COLO668 (cell line): ENCODE measurements around the gene C1QB.

Experiments
- DNase-seq: peaks from one replicate; lab custom pipeline; 2025; ENCODE audit not compliant: unreplicated experiment; lab: John Stamatoyannopoulos, UW

The C1QB gene, protein sequence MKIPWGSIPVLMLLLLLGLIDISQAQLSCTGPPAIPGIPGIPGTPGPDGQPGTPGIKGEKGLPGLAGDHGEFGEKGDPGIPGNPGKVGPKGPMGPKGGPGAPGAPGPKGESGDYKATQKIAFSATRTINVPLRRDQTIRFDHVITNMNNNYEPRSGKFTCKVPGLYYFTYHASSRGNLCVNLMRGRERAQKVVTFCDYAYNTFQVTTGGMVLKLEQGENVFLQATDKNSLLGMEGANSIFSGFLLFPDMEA

DNA sequence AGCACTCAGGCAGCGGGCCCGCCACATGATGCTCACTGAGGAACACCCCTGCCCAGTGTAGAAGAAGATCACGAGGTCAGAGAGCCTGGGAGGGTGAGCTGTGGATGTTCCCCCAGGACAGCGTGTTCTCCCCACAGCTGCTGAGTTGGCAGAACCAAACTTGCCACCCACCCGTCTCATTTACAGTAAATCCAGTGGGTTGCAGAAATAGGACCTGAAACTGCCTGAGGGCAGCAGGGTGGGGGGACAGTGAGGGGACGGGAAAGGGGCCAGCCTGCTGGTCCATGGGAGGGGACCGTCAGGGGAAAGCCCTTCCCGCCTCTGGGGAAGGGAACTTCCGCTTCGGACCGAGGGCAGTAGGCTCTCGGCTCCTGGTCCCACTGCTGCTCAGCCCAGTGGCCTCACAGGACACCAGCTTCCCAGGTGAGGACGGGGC is at the start of gene C1QB:
TSS of gene C1QB (plus strand) at position 356 of the 436 bp plus-strand sequence. CDS start 6,227 bp downstream, outside the sequence.
- DNase-seq = no peak

DNA sequence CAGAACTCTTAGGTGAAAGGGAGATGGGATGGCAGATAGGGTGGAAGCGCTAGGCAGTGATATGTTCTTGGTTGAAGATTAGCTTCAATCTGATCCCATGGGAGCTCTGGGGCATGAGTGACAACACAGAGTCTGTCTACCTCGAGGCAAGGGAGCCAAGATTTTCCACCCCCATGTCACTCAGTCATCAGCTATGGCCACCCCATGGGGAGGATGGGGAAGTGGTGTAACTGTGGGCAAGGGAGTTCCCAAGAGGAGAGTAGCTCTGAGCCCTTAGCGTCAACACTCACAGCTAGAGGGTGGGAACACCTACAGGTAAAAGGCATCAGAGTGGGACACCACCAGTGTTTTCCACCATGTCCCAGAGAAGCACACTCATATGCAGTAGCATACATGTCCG is 46.9 kb upstream of the C1QB start:
- no peak for DNase-seq

DNA sequence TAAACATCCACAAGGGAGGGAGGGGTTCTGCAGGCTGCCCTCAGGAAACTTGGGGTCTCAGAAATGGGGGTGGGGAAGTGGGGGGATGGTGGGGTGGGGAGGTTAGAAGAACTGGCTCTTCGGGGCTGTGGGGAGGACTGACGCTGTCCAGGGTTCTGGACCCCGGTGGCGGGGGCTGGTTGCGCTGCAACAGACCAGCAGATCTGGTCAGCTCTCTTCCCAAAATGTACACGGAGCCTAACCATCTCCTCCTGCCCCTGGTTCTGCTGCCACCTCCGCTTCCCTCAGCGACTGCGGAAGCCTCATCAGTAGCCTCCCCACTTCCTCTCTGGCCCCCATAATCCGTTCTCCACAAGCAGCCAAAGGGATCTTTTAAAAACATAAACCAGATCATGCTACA is 45.9 kb upstream of the C1QB start:
- no peak for DNase-seq

DNA sequence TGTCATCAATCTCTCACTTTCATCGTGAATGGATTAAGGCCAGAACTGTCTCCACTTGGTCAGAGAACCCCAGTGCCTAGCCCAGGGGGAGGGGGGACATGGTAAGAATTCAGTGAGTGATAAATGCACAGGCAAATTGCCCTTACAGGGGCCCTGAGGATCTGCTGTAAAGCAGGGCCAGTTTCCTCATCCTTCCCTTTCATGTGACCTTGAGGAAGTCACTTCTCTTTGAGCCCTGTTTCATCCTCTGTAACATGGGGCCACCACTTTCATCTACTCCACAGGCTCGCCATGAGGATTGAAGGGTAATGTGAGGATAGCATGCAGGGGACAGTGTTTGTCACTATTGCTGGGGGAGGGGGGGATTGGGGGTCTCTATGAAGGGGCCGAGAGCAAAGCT is 44.7 kb upstream of the C1QB start:
- no peak for DNase-seq

DNA sequence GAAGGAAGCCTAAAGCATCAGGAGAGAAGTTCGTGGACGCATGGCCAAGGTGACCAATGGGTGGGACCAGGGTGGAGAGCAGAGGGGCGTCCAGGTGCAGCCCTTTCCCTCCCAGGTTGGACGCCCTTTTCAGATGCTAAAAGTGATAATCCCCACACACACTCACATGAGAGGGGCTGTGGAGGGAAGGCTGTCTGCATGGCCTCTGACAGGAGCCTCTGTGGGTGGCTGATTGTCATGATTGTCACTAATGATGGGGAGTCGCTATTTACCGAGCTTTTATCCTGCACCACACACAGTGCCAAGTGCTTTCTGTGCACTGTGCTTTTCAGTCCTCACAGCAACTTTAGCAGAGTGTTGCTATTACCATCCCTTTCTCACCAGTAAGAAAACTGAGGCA is 43.7 kb upstream of the C1QB start:
- no peak for DNase-seq

DNA sequence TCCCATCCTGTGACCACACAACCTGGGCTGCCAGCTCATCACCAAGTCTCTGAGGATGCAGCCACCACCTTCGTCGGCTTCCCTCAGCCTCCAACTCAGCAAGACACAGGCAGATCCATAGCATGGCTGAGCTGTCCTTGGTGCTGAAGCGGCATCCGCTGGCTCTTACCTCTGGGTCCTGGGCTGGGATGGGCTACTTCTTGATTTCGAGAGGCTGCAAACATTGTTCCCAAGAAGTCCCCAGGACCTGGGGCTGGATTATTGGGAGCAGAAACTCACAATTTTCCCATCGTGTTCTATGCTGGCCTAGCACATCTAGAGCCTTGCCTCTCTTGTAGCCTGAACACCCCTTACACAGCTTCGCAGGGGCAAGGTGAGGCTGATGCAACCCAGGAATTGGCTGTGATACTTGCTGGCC is 41.5 kb upstream of the C1QB start:
- no peak for DNase-seq

DNA sequence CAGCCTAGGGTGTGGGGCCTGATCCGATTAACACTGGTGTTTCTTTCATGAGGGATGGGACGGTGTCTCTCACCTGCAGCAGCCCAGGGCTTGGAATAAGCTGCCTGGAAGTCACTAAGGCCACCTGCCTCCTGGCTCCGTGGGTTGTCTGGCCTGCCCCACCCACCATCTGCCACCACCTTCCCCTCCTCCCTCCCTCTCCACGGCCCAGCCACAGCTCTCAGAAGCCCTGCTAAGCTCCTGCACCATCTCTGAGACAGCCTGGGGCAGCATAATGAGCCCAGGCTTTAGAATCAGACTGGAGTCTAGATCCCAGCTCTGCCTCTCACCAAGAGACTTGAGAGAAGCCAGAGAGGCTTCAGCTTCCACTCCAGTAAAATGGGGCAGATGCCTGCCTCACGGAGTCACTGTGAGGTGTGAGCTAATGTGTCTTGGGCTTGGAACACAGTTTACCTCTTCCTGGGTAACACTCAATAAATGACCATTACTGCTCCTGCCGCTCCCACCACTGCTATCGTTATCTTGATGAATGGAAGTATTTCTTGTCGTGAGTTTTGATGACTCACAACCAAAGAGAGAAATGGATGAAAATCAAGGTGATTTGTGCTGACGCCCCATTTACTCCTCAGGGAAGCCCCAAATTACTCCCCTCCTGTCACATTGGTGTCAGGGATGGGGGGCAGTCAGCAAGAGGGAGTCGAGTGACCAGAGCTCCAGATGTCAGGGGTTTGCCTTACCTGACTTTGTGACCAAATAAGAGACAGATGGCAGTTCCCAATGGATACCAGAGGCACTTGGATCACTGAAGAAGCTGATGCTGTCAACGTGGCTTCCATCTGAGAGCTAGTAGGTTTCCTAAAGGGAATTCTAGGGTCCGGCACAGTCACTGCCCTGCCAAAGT is 40.1 kb upstream of the C1QB start:
- peak; percentile 66 for DNase-seq

DNA sequence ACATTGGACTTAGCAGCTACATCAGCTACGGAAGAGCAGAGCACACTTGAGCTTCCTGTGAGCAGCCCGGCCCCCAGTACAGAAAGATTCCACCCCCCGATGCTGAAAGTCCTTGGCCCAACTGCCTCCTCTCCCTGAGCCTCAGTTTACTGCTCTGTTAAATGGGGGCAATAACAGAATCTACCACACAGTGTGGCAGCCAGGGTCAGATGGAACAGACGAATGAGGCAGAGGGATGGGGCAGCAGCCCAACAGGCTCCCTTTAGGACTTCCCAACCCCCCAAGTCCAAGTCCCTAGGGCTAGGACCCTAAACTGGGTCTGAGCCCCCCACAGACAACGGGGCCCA is 39.5 kb upstream of the C1QB start:
- no peak for DNase-seq

DNA sequence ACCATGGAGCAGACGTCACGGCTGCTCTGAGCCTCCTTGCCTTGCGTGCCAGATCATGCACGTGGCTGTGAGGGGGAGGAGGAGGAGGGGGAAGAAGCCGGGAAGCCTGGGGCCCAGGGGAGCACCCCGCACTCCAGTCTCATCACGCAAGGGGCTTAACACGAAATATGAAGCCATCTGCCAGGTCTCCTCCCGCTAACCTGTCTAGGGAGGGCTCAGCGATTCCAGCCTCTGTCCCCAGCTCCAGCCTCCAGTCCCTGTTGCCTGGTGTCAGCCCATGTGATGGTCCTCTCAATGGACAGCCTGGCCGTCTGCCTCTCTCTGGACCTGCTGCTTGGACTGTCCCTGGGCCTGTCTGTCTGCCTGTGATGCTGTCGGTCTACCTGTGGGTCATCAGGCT is 39.1 kb upstream of the C1QB start:
- DNase-seq = no peak

DNA sequence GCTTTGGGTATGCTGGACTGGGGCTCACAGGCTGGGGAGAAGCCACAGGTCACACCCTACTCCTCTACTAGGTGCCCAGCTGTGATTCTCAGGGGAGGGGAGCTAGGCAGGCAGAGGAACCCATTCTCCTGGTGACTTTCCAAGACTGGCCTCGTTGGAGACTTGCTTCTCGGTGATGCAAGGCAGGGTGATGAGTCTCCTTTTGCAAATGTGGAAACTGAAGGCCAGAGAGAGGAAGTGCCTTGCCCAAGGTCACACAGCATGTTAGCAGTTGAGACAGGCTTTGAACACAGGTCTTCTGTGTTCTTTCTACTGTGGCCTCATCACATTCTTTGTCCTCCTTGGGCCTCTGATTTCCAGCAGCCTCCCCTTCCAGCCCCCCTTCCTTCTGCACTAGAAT is 37.1 kb upstream of the C1QB start:
- no peak for DNase-seq

DNA sequence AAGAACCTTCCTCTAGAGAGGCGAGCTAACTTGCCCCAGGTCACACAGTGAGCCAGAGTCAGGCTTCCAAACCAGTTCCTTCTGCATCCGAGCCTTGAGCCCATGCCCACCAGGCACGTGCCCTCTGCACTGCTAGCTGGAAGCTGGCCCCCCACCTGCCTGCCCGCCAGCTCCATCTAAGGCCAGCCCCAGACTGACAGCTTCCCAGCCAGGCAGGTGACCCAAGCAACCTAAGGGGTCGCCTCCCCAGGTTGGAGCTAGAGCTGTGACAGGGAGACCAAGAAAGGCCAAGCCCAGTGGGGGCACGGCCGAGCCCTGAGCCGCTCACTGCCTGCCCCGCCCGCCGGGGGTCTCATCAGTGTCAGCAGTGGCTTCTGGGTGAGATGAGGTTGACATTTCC is 36.5 kb upstream of the C1QB start:
- DNase-seq = no peak

DNA sequence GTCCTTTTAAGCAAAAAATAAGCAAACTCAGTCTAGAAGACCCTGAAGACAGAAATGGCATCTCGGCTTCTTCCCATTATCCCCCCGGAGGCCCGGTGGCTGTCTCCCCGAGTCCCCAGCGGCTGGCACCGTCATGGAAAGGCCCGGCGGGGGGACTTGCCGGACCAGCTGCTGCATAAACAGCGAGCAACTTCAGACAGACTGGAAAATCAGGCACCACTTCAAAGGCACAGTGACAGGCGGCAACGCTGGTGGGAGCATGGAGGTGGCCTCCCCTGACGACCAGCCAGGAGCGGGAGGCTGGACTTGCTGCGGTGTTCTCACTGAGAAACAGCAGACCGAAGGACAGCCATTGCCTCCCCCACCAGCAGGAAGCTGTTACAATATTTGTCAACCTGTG is 35.0 kb upstream of the C1QB start:
- DNase-seq = no peak

DNA sequence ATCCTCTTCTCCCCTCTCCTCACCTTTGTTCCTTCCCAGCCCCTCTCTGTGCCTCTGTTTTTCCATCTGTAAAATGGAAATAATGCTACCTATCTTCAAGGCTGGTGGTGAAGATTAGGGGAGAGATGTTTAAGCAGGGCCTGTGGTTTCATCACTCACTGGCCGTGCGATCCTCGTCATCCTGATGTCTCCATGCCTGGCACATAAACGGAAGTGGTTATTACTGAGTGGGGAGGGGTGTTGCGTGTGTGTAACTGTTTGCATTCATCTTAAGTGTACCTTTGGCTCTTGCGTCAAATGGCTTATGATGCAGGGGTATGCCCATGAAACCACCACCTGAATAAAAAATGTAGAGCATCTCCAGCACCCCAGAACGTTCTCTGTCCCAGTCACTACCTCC is 33.8 kb upstream of the C1QB start:
- DNase-seq = no peak

DNA sequence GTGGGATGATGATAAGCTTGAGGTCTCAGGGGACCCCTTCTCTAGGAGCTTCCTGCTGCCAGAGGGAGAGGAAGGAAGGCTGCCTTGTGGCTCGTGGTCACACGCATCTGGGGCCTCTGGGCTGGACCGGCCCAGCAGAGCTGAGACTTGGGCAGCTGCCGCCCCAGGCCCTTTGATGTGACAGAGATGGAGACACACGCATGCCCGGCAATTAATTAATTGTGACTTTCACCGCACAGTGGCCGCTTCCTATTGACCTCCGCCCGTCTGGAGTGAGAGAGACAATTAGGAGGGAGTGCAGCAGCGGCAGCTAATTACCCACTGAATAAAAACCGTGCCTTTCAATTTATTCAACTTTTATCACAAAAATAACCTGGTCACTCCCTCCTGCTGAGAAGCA is 33.2 kb upstream of the C1QB start:
- no peak for DNase-seq

DNA sequence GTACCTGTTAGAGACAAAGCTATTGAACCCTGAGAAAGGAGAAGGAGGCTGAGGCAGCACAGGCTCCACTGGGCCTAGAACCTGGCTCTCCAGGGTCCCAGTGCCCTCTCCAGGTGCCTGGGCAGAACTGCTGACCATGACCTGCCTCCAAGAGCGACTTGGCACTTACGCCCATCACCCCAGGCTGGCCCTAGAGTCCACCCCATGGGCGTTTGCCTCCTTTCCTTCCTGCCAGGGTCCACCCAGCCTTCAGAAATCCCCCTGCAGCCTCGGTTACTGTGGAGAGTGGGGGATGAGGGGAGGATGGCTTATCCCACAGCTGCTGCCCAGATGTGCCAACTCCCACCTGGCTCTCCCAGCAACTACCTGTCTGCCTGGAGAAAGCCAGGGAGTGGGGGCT is 31.3 kb upstream of the C1QB start:
- DNase-seq = no peak

DNA sequence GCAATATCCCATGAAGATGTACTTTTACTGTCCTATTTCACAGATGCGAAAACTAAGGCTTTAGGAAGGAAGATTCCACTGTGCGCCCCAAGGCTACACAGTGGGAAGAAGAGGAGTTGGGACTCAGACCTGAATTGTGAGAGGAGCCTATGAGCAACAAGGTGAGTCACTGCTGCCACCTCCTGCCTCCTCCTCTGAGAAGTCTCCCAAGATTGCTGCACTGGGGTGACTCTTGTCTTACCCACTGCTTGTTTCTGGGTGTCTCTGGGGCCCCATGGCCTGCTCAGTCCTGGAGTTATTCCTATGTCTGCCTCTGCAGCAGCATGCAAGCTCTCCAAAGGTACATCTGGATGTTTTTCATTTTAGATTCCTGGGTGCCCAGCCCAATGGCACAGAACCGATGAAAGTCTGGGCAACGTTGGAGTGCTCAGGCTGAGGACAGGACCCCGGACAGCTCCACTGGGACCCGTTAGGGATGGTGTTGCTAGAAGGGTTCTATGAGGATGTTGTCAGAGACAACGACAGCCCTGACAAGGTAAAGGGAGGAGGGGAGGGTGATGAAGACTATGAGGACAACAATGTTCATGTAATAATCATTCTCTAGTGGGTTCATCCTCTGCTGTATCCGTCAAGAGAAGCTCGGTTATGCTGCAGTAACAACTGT is 27.6 kb upstream of the C1QB start:
- DNase-seq = no peak

DNA sequence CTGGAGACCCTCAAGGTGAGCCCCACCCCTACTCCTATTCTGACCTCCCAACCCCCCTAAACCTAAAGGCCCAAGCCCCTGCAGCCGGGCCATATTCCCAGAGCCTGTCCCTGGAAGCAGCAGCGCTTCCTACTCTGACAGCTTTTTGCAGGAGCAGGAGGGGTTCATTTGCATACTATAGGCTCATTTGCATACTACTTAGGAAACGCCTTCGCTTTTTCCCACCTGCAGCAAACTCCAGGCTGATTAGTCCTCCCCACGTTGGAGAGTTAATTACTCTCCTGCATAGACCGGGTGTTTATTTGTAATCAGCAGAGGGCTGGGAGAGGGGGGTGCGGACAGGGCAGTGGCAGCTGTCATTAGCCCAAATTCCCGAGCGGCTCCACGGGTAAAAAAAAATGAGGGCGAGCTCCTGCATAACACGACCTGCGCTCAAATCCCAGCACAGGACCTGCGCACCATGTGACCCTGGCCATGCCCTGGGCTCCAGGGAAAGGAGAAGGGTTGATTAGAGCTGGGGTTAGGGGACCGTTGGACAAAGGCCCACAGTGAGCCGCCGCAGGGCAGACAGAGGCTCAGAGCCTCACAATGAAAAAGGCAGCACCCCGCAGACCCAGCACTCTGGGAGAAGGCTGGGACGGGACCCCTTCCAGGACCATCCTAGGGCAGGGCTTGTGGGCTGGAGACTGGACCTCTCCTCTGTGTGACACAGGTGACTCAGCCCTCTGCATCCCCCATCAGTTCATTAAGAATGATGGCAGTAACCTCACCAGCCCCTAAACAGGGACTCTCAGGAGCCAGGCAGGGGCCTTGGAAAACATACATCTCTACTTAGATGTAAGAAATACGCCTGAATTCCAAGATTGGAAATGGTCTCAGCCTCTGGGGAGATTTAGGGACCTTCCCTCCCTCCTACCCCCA is 26.5 kb upstream of the C1QB start:
- DNase-seq = no peak

DNA sequence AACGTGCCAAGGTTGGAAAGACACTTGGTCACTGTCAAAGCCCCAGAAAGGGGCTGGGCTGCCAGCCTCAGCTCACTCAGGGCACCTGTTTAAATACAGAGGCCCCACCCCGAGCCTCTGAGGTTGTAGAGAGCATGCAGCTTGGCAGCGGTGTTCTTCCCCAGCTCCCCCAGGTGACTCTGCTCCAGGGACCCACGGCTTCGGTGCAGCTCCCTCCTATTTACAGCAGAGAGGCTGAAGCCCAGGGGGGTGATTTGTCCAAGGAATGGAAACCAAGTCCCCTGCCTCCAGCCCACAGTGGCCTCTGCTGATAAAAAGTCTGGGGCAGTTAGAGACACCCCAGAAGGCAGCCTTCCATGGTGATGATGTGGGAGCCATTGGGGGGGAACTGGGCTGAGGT is 25.7 kb upstream of the C1QB start:
- DNase-seq = peak; percentile 84

DNA sequence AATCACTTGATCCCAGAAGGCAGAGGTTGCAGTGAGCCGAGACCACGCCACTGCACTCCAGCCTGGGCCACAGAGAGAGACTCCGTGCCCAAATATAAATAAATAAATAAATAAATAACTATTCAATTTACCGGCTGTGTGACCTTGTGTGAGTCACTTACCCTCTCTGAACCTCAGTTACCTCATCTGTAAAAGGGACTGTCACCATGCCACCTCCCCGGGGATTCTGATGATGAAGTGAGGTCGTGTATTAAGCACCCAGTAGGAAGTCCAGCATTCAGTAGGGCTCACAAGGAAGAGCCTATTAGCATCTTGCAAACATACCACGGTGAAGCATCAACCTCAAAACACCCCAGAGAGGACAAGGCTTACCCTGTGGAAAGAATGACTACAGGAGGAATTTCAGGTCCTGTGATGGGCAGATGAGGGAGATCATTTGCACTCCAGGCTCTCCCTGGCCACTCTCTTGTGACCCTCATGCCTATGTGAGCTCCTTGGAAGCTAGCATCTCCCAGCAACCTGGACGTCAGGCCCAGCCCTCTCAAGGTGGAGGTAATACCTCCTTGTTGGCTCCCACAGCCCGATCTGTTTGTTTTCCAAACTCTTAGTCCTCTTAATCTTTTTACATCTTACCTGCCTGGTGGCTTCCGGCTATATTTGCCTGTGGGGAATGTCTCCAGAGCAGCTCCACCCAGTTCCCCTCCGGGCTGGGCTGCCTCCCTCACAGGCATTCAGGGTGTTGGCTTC is 24.2 kb upstream of the C1QB start:
- no peak for DNase-seq

DNA sequence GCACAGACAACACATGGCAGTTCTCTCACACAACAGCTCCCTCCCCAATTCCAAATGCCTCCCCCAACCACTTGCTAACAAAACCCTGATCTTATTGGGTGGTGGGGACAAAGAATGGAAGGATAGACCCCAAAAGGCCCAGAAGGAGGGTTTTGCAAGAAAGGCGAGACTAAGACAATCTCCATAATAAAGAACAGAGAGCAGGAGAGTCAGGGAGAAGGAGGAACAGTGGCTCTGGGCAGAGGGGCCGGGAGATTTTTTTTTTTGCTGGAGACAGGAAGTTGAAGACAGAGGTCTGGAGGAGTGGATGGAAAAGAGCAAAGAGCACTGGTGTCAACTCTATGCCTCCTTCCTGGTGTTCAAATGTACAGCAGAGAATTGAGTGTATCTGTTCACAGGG is 23.1 kb upstream of the C1QB start:
- no peak for DNase-seq
